Esophagus (tissue), 2 donors: ENCODE results near the gene OR2A42. TPM values are rescaled to one million over a fixed set of nuclear protein-coding genes. Genes with fewer than 3 reads are reported as not detected.
"Not testable (repeated sequence)": the region's sequence is repeated elsewhere in the genome, so short reads cannot be mapped to it uniquely, and the experiment has no call there.

Experiments
- H3K27ac ChIP-seq, 2 donors: one replicate each; pipeline ENCODE4 v1.5.1; 2013; ENCODE audit warnings: low read depth in 2 of 2, mild to moderate bottlenecking in 2 of 2, inconsistent platforms in 1 of 2, low read length in 1 of 2, moderate library complexity in 1 of 2
- H3K27me3 ChIP-seq, 2 donors: one replicate each; pipeline ENCODE4 v1.6.1; 2013; ENCODE audit warnings: low read length in 2 of 2, control low read depth in 1 of 2, mild to moderate bottlenecking in 1 of 2; ENCODE audit not compliant: insufficient read depth in 2 of 2, control insufficient read depth in 1 of 2
- H3K36me3 ChIP-seq, 2 donors: one replicate each; pipeline ENCODE4 v1.6.1; 2013; ENCODE audit warnings: low read length in 1 of 2; ENCODE audit not compliant: control insufficient read depth in 2 of 2, insufficient read depth in 2 of 2
- H3K4me1 ChIP-seq, 2 donors: one replicate each; pipeline ENCODE4 v1.6.1; 2013; ENCODE audit warnings: low read length in 1 of 2; ENCODE audit not compliant: control insufficient read depth in 2 of 2, insufficient read depth in 2 of 2
- H3K4me3 ChIP-seq, 2 donors: one replicate each; pipeline ENCODE4 v1.5.1; 2013; ENCODE audit warnings: low read length in 2 of 2, mild to moderate bottlenecking in 2 of 2, low read depth in 1 of 2, moderate library complexity in 1 of 2
- H3K9me3 ChIP-seq, 2 donors: one replicate each; pipeline ENCODE4 v1.6.1; 2013; ENCODE audit warnings: mild to moderate bottlenecking in 2 of 2, low read depth in 1 of 2, low read length in 1 of 2, moderate library complexity in 1 of 2; ENCODE audit not compliant: control insufficient read depth in 2 of 2, insufficient read depth in 1 of 2
- WGBS, 2 donors: extraction: QIAGEN DNeasy Blood & Tissue Kit; methylation state at CpG; one replicate each; pipeline ENCODE4 v1.1.7; 2013; 5-methylcytosine and 5-hydroxymethylcytosine counted together
- polyA plus RNA-seq, 2 donors: library from polyadenylated mRNA; stranded (reverse); fragments of 200-250 nt; gene quantifications; one replicate each; pipeline ENCODE4 v1.2.3, GENCODE V29; 2013
- donor health status: healthy with polysubstance abuse.
- donor health status: Bipolar disorder and iron deficiency.

The OR2A42 gene
- polyA plus RNA-seq, 2 donors = 0.02 TPM; not detected in 1

GRCh38 chr7:144259067-144259466 lies 19.7 kb upstream of the OR2A42 start:
- H3K36me3 ChIP-seq = not testable (repeated sequence)

DNA sequence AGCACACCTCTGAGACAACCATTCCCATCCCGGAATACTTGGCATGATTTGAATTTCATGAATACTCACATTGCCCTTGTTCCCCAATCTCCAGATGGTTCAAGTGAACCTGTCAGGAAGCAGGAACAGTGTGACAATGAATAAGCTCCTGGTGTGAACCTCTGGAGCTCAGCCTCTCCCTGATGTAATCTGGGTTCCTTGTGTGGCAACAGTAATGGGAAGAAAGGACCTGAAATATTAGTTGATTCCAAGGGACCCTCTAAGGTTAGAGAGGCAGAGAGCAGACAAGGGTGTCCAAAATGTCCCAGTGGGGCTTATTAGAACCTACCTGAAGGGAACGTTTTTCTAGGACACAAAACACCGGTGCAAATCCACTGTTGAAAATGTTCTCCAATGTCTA lies 16.7 kb upstream of the OR2A42 start:
- WGBS, 2 donors = 83 to 86% methylated on average over 3 of the region's 3 CpGs
- no peak overlapping the region for H3K4me3 ChIP-seq

More at GRCh38 chr7:144259067-144259466, 19.7 kb upstream of the OR2A42 start:
- not testable (repeated sequence) for H3K4me3 ChIP-seq, H3K9me3 ChIP-seq, H3K27me3 ChIP-seq, H3K4me1 ChIP-seq, H3K27ac ChIP-seq
- no CpG with 5 or more reads among the region's 14 CpGs for WGBS, 2 donors

DNA sequence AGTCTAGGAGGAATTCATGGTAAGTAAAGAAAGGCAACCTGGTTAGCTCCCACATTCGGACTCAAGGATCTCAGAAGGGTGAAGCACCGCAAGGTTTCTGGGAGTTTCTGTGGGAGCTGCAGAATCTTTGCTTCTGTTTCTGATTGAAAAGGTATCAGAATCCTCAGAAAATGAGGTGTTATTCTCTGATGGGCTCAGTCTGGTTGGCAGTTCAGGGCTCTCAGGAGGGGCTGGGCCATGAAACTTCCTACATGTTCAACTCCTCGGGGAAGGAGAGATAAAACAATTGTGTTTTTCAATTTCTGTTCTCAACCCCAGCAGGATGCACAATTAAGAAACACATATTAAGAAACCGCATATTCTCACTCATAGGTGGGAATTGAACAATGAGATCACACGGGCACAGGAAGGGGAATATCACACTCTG lies 16.1 kb upstream of the OR2A42 start:
- Histone ChIP-seq H3K27ac (no peak overlapping the region), H3K4me3 (no peak overlapping the region), H3K9me3 (no peaks in the 10 kb centered on the region), H3K4me1 (no peaks in the 10 kb centered on the region), H3K36me3 (no peaks in the 10 kb centered on the region), H3K27me3 (no peaks in the 10 kb centered on the region)
- 80 to 83% methylated on average over 5 of the region's 5 CpGs for WGBS, 2 donors

More for the DNA sequence above, 16.7 kb upstream of the OR2A42 start:
- H3K27ac ChIP-seq = no peak overlapping the region
- no peaks in the 10 kb centered on the region for H3K9me3 ChIP-seq
- H3K27me3 ChIP-seq = no peaks in the 10 kb centered on the region
- no peaks in the 10 kb centered on the region for H3K36me3 ChIP-seq
- no peaks in the 10 kb centered on the region for H3K4me1 ChIP-seq

- H3K36me3 ChIP-seq, H3K4me3 ChIP-seq, H3K27me3 ChIP-seq, H3K27ac ChIP-seq, H3K9me3 ChIP-seq, H3K4me1 ChIP-seq: not testable (repeated sequence)
- no CpG with 5 or more reads among the region's 4 CpGs for WGBS, 2 donors
Measured at GRCh38 chr7:144252307-144252706, 12.9 kb upstream of the OR2A42 start.

GRCh38 chr7:144247674-144248330 lies 8.4 kb upstream of the OR2A42 start:
- H3K27me3 ChIP-seq, H3K36me3 ChIP-seq, H3K27ac ChIP-seq, H3K4me1 ChIP-seq, H3K9me3 ChIP-seq, H3K4me3 ChIP-seq: not testable (repeated sequence)
- no CpG with 5 or more reads among the region's 1 CpG for WGBS, 2 donors

DNA sequence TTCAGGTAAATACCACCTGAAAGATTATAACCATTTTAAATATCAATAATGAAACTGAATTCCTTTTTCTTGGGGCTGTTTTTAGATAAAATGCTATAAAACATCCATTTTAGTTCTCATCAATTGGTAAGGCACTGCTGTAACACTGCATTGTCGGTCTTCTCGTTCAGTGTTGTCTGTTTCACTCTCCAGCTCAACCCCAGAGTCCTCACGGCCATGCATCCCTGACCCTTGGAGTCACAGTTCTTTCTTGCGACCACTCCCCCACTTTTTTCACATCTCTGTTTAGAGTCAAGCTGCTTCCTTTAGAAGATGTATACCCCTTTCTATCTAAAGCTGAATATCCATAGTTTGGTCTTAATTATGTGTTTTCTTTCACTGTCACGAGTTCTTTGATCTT lies 7.6 kb upstream of the OR2A42 start:
- not testable (repeated sequence) for H3K27me3 ChIP-seq, H3K36me3 ChIP-seq, H3K4me3 ChIP-seq, H3K4me1 ChIP-seq, H3K9me3 ChIP-seq, H3K27ac ChIP-seq
- no CpG with 5 or more reads among the region's 5 CpGs for WGBS, 2 donors

DNA sequence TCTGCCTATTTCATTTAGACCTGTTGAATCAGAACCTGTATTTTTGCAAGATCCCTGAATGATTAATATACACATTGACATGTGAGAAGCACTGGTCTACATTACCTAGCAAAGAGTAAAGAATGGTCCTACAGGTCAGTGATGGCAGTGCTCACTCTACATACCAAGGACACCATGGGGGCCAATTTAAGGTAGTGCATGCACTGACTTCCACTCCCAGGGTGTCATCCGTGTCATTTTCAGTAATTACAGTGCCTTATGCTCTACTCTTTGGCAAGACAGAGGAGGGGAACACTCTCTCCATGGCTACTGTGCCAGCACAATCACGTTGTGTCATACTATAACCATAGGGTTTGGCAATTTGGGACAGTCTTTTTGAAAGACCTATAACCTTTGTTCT lies 6.0 kb upstream of the OR2A42 start:
- no CpG with 5 or more reads among the region's 2 CpGs for WGBS, 2 donors
- not testable (repeated sequence) for H3K27me3 ChIP-seq, H3K9me3 ChIP-seq, H3K36me3 ChIP-seq, H3K27ac ChIP-seq, H3K4me1 ChIP-seq, H3K4me3 ChIP-seq

GRCh38 chr7:144238530-144239082 lies 799 bp downstream of the OR2A42 start:
- not testable (repeated sequence) for H3K9me3 ChIP-seq, H3K4me1 ChIP-seq, H3K27ac ChIP-seq, H3K4me3 ChIP-seq, H3K27me3 ChIP-seq, H3K36me3 ChIP-seq
- WGBS, 2 donors = 90 to 92% methylated on average over 1 to 2 of the region's 2 CpGs

DNA sequence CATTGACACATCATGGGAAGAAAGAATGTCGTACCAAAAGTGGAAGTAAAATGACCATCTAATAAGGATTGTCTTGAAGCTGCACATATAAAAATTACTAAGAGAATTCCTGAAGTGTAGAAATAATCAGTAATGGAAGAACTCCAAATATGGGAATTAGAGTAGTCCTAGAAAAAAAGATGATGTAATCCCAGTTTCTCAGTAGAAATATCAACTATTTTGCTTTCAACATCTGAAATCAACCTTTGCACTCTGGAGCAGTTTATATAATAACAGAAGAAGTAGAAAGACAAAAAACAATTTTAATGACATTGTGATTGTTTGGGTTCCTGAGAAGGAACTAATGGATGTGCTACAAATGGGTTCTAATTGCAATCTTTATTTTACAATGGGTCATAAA lies 6.4 kb downstream of the OR2A42 start:
- H3K36me3 ChIP-seq, H3K4me3 ChIP-seq, H3K4me1 ChIP-seq, H3K27me3 ChIP-seq, H3K9me3 ChIP-seq, H3K27ac ChIP-seq: not testable (repeated sequence)
- 87 to 88% methylated on average over 1 of the region's 1 CpG for WGBS, 2 donors

DNA sequence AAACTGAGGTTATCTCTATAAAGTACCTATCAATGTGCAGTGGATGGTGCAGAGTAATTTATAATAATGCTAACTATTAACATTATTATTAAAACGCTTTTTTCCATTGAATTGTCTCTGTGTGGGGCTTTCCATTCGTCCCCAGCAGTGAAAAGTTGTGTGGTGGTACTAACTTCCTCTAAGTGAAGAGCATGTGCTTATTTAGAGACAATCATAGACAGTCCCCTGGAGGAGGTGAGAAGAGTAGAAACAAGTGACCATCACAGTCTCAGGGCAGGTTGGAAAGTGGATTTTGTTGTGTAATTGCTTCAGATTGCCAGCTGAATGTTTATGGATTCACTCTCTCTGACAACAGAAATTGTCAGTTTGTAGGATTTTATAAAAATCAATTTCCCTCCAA lies 8.4 kb downstream of the OR2A42 start:
- no CpG with 5 or more reads among the region's 2 CpGs for WGBS, 2 donors
- H3K27ac ChIP-seq, H3K36me3 ChIP-seq, H3K9me3 ChIP-seq, H3K4me3 ChIP-seq, H3K27me3 ChIP-seq, H3K4me1 ChIP-seq: not testable (repeated sequence)
